Measurements from ENCODE around the gene CEP104.

The CEP104 gene

DNA sequence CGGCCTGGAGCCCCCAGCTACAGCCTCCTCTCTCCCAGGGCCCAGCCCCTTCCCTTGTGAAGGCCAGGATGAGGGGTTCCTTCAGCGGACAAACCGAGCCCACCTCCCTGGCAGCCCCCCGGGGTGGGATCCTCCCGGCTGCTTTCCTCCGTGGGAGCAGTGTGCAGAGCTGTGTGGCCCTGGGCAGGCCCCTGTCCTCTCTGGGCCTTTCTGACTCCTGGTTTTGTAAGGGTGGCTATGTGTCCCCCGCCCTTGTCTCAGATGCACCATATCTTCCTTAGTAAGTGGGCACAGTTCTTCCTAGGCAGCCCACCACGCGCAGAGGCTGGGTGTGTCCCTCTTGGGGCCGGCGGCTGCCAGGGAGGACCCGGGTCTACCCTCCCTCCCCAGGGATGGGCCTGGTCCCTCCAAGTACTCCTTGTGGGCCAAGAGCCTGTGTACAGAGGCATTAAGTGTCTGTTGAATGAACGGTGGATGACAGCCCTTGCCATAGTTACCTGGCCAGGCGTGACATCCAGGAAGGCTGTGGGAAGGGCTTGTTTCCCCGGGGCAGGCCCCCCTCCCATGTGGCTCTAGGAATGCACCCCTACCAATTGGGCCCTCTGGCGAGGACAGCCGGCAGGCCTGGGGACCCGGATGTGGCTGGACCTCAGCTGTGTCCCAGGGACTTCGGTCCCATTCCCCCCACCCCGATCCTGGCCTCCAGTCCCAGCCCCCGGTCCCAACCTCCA, 80.6 kb downstream of the CEP104 start:
- DNase-seq, result no peak

DNA sequence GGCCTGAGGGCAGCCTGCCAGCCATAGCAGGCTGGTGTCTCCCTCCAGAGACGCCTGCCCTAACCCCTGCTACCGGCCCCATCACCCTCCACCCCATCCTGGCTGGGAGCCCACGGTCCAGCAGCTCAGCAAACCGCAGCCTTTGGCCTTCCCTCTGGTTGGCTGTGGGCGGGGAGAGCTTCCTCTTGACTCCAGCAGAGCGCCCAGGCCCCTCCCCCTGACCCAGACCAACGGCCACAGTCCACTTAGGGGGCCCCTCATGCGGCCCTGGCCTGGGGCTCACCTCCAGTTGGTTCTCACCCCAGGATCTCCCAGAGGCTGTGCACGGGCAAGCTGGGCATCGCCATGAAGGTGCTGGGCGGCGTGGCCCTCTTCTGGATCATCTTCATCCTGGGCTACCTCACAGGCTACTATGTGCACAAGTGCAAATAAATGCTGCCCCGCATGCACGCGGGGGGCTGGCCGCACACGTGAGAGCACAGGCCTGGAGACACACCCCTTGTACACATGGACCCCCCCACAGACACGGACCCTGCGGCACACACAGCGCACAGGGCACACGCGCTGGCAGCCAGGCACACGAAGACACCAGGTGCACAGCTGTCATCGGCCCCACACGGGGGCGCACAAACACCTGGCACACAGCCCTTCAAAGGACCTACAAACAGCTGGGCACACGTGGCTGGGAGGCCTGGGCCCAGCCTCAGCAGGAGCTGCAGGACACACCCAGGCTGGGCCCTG, 81.4 kb downstream of the CEP104 start:
- peak; percentile 24 for DNase-seq

DNA sequence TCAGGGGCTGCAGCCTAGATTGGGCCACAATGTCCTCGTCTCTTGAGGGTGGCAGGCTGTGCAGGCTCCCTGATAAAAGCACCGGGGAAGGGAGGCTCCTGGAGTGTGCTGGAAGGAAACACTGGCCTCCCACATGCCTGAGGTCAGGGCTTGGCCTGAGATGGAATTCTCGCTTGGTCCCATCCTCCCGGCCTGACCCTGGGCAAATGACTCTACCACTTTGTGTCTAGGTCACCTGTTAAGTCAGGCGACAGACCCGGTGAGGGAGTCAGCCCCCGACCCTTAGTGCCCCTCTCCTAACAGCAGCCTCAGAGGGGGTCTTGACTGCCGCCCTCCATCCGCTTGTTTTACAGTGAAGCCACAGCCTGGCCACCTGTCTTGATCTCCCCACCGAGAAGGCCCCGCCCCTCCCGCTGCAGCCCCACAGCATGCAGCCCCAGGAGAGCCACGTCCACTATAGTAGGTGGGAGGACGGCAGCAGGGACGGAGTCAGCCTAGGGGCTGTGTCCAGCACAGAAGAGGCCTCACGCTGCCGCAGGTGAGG, 82.0 kb downstream of the CEP104 start:
- DNase-seq, result no peak

DNA sequence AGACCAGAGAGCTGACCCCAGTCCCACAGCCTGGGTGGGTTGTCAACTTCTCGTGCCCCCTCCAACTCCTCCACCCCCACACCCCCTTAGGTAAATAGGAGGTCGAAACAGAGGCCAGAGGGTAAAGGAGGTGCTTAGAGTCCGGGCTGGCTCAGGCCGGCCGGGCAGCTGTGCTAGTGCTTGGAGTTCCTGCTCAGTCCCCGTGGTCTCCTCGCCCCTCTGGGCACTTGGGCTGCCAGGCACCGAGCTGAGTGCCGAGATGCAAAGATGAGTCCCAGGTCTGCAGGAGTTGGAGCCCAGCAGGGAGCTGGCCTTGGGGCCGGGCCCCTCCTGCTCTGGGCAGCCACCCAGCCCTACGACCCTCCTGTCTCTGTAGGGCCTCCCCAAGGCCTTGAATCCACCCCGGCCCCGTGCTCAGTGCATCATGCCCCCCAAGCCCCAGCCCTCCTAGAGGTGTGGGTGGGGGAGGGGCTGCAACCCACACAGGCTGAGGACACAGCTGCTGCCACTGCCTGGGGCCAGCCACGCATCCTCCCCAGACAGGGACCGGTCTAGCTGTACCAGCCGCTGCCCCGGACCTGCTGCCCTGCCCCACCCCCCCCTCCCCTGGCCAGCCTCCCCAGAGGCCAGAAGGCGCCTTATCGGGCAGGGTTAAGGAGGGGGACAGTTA, 82.6 kb downstream of the CEP104 start:
- DNase-seq, result no peak

DNA sequence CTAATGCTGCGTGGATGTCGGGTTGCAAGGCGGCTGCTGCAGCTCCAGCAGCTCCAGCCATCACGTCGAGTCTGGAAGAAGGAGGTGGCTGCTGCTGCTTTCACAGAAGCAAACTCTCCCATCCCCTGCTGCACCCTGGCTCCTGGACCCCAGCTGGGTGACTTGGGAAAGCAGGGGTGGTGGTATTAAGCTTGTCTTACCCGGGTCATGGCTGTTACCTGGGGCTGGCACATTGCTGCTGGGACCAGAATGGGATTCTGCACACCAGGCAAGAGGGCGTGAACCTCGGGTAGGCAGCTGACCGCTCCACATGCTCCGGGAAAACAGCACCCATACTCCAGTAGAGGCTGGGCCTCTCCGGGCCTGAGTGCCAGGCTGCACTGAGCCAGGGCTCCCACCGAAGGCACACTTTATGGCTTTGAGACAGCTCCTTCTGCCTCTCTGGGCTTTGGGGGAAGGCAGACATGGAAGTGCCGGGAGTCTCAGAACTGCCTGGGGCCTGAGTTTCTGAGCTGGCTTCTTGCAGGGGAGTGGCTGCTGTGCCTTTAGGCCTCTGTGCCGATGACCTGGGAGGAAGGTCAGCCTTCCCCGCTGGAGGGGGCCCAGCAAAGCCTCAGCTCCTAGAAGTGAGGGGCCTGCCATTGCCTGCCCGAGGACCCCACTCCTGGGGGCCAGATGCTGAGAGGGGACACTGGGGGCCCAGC, 83.3 kb downstream of the CEP104 start:
- DNase-seq, result no peak

DNA sequence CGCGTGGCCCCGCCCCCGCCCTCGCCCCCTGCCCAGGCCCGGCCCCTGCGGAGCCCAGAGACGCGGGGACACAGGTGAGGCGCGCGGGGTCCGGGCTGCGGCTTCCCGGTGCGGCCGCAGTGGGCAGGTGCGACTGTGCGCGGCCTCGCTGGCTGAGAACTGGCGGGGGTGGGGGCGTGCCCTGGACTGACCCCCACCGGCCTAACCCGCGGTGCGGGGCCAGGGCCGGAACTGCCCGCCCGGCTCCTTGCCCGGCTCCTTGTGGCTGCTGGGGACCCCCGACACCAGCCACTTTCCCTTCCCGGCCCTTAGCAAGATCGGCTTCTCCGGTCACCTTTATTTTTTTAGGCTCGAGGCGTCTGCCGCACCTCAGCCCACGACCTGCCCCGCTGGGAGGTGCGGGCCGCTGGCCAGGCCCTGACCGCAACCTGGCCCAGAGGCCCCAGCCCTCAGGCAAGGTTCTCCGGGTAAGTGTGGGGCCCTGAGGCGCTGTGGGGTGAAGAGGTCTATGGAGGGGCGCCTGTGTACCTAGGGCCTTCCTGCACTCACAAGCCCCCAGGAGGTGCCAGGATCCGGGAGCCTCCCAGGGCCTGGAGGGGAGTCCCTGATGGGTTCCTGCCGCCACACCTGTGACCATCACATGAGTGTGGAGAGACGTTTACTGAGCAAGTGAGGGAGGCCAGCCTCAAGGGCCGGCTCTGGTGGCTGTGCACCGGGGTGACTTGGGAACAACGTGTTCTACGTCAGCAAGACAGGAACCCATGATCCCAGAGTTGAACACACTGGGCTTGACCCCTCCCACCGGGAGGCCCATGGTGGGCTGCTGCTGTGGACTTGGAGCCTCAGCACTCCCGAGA, 84.1 kb downstream of the CEP104 start, which contains the start of gene SMIM1:
Gene SMIM1, plus strand, starts transcription at position 35 of the 857 bp plus-strand sequence. CDS start 2,625 bp downstream, outside the sequence.
- no peak for DNase-seq

DNA sequence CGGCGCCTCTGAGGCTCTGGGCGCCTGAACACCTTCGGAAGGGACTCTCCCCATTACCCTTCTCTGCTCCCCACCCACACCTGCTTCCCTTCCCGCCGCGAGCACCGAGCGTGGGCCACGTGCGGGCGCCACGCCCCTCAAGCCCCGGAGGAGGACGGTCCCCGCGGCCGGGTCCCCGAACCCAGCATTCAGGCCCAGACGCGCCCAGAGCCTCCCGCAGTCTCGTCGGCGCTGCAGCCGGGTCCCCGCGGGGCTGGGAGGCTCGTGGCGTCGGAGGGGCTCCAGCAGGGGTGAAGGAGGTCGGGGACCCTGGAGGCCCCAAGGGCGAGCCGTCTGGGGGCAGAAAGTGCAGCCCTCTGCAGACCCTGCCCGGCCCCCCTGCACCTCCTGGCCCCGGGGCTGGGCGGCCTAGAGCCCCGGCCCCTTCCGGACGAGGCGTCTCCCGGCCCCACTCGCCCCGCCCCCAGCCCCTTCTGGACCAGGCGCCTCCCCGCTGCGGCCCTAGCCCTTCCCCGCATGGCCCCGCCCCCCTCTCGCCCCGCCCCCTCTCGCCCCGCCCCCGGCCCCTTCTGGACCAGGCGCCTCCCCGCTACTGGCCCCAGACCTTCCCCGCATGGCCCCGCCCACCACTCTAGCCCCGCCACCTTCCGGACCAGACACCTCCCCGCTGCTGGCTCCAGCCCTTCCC, 84.8 kb downstream of the CEP104 start:
- peak; percentile 80 for DNase-seq

DNA sequence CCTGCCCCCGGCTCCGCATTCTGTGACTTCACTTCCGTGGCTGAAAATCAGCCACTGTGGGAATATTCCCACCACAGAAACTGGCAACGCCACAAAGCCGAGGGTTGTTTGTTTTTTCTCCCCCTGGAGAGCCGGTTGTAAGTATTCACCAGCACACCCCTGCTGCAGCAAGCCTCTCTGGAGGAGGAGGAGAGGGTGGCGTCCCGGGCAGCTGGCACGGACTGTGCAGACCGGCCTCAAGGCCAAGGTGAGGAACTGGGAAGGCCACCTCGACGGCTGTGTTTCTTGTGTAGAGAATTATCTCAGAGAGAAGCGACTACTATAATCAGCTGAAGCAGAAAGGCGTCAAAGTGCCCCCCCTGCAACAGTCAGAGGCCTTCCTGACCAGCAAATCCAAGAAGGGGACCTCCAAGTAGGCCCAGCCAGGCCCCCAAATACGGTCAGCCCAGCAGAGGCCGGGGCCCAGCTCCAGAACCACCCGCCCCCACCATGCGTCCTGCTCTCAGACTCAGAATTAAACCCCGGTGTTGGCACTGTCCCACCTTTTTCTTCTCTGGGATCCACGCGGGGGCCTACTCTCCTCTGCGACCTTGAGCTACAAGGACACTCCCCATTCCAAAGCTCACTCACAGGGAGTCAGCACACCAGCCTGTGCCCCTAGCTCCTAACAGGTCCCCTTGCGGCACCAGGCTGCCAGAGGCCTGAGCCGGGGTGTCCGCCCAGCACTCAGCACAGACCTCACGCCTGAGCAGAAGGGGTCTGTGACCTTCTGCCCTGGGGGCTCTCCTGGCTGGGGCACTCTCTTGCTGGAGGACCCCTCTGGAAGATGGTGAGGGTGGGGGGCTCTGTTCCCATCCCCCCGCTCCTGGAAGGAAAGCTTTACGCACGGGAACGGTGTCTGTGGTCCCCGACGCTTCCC, 85.6 kb downstream of the CEP104 start:
- no peak for DNase-seq

DNA sequence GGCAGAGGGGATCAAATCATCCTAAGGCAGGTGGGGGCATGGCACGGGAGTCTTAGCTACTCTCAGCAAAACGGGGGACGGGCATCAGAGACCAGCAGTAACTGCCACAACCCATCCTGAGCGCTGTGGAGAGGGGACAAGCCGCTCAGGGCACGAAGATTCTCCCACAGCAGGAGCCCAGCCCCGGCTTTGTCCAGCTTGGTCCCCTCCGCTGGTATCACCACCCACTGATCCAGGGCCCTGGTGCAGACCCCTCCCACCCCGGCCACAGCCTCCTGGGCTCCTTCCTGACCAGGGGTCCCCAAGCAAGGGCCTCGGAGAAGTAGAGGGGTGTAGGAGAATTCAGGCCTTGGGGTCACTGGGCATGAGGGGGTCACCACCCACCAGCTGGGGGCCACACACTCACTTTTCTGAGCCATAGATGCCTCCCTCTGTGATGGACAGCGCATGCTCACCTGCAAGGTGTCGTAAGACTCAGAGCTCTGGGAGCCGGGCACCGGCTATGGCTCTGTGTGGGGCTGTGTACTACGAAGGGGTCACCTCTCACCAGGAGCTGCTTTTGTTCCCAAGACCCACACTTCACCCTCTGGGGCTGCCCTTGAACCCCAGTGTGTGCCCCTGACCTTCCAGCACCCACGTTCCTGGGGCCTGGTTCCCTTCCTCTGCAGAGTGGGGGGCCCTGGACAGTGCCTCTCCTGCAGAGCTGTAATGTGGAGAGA, 86.8 kb downstream of the CEP104 start:
- DNase-seq, result no peak

DNA sequence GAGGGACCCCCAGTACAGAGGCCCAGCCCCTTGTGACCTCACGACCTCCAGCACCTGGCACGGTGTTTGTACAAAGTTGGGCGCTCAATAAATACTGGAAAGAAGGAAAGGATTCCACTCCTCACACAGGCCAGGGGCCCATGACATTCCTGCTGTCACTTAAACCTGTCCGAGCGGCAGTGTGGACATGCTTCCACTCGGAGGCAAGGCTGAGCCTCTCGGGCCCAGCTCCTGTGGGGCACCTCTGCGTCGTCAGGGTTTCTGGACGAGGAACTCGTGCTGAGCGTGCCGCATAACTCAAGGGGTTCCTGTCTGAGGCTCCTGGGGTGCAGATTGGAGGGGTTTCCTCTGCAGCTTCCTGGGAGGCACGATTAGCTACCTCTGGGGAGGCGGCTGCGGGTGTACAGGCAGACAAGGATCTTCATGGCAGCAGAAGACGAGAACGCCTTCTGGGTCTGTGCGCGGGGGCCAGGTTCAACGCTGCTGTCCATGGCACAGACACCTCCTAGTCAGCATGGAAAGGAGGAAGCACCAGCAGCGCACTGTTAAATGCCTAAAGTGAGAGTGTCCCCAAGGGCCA, 88.1 kb downstream of the CEP104 start:
- DNase-seq, result no peak

DNA sequence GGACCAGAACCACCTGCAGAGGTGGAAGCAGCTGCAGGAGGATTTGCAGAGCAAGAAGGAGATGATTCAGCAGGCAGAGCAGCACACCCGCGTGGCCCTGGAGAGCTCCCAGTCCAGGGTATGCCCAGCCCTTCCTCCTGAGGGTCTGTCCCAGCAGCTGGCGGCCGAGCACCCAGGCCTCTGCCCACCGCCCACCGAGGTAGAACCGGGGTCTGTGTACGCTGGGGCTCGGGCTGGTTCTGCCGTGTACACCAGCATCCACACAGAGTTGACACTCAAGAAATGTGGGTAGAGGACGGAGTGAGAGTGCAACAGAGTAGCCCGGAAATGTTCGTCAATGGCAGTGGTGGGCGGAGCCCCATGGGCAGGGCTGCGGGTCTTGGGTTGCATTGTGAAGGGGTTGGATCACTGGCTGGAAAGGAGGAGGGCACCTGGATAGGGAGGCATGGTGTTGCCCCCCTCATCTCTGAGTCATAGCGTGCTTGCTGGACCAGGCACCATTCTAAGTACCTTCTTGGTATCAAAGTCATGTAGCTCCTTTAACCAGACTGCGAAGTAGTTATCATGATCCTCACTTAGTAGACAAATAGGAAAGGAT, 89.6 kb downstream of the CEP104 start:
- DNase-seq, result no peak

DNA sequence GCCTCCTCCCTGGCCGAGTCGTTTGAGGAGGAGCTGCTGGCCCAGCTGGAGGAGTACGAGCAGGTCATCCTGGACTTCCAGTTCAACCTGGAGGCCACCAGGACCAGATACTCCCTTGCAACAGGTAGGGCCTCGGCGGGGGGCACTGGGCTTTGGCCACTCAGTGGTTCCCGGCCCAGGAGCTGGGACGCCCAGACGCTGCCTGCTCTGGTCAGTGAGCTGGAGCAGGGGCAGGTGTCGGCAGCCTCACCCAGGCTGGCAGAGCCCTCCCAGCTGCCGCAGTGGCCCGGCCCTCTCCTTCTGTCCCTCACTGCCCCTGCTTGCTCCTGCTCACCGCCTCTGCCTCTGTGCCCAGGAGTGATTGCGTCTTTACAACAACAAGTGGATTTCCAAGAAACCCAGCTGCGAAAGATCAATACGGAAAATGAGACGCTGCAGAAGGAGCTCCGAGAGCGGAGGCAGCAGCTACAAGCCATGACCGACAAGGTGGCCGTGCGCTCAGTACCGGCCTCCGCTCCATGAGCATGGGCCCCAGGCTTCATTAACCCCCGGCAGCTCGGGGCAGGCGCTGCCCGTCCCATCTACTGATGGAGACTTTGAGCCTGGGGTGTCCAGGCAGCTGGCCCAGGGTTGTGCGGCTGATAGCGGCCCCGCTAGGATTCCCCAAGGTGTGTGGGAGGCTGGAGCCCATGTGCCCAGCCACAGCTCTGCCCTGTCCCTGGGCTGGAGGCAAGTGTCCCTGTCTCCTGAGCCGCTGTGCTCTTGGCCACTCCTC, 93.5 kb downstream of the CEP104 start:
- no peak for DNase-seq

DNA sequence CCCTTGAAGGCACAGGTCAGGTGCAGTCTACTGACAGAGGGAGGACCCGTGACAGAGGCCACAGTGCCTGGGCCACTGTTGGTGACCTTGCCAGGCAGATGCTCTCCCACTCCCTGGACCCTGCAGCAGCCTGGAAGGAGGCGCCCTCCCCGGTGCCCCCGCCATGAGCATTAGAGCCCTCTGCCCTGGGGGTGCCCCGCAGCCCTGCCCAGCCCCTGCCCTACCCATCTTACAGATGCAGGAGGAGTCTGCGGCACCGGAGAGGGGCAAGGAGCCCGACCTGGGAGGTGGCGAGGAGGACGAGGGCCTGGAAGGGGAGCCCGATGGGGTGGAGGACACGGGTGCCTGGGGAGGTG, 94.2 kb downstream of the CEP104 start:
- DNase-seq, result no peak

DNA sequence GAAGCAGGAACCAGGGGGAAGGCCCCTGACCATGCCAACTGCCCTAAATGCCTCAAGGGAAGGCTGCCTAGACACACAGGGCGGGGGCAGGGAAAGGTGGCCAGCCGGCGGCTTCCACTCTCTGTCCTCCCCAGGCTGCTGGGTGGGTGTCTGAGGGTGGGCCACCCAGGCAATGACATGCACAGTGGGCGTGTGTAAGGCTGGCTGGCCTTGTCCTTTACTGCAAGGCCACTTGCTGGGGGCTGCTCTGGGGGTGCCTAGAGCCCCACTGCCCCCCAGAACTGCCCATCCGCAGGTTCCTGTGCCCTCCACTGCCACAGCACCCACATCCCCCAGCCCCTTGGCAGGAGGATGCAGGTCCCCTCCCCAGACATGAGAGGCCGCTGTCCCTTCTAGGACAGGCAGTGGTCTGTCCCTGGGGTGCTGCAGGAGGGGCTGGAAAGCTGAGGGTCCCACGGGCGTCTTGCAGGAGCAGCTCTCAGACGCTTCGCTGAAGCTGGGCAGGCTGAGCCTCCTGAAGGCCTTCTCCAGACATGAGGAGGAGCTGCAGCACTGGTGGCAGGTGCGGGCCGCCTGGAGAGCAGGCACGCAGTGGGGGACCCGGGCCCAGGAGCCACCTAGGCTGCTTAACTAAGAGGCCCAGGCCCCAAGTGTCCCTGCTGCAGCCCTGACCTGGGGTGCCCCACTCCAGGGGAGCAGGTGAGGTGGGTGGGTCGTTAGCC, 94.7 kb downstream of the CEP104 start:
- DNase-seq, result no peak

Data from effector CD4-positive, alpha-beta T cell (primary cell).